ENCODE data around the gene METRNL.

DNA sequence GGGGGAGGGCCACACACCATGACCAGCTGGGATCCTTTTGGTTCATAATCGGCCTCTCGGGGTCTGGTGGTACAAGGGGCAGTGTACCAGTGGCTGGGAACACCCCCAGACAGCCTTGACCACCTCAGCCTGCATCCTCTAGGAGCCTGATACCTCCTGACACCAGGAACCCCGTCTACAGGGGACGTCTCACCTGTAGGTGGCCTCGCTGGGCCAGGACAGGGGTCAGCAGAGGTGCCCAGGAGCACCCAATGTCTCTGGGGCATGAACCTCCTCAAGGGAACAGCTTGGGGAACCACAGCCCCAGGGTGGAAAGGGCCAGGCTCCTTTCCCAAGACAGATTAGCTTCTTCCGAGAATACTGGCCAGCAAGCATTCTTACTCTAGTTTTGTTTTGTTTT, 2.5 kb upstream of the METRNL start:
- TF ChIP-seq, protein P1, sequence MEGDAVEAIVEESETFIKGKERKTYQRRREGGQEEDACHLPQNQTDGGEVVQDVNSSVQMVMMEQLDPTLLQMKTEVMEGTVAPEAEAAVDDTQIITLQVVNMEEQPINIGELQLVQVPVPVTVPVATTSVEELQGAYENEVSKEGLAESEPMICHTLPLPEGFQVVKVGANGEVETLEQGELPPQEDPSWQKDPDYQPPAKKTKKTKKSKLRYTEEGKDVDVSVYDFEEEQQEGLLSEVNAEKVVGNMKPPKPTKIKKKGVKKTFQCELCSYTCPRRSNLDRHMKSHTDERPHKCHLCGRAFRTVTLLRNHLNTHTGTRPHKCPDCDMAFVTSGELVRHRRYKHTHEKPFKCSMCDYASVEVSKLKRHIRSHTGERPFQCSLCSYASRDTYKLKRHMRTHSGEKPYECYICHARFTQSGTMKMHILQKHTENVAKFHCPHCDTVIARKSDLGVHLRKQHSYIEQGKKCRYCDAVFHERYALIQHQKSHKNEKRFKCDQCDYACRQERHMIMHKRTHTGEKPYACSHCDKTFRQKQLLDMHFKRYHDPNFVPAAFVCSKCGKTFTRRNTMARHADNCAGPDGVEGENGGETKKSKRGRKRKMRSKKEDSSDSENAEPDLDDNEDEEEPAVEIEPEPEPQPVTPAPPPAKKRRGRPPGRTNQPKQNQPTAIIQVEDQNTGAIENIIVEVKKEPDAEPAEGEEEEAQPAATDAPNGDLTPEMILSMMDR (IDR thresholded peaks at IDR 0.05; ENCODE audit: borderline replicate concordance, extremely low read depth, low read length, poor library complexity, severe bottlenecking) = peak; percentile 41
- no peak for TF ChIP-seq EZH2 (IDR thresholded peaks at IDR 0.05; ENCODE audit: borderline replicate concordance, low read depth, low read length, severe bottlenecking)

All from DND-41 (cell line).